Natural killer cell treated with Interleukin-12 subunit alpha and Interleukin-12 subunit beta and Interleukin-15 and Interleukin-18, amount 100 ng/mL, for 72 hours (primary cell): ENCODE data around the gene NRSN2. TPM values are rescaled to one million over a fixed set of nuclear protein-coding genes. Genes with fewer than 3 reads are reported as not detected.
A peak's percentile ranks its signal among the peaks of the same experiment; 100 is the strongest.
"Not testable (repeated sequence)": the region's sequence is repeated elsewhere in the genome, so short reads cannot be mapped to it uniquely, and the experiment has no call there.

Source experiments
- ATAC-seq, 2 donors: fragments of 150-1000 bp; cut with Tn5 transposase in 1 of 2; sonication (Bioruptor Pico), chemical (Tn5 transposase) in 1 of 2; 2 replicates each; pipeline ENCODE4 v1.10.0; 2021
- DNase-seq: peaks from one replicate; pipeline ENCODE4 v3.0.0; 2022; ENCODE audit warnings: low spot score
- H3K27ac Mint-ChIP-seq, 2 donors: 1 replicate in 1 of 2; 2 replicates in 1 of 2; pipeline ENCODE4 v1.8.0; 2022; ENCODE audit warnings: mixed read lengths in 2 of 2, mild to moderate bottlenecking in 1 of 2, moderate library complexity in 1 of 2
- H3K27me3 Mint-ChIP-seq, 2 donors: 1 replicate in 1 of 2; 2 replicates in 1 of 2; pipeline ENCODE4 v1.8.0; 2022; ENCODE audit warnings: mixed read lengths in 2 of 2
- H3K36me3 Mint-ChIP-seq: one replicate; pipeline ENCODE4 v1.8.0; 2022; ENCODE audit warnings: mixed read lengths
- H3K4me1 Mint-ChIP-seq, 2 donors: 1 replicate in 1 of 2; 2 replicates in 1 of 2; pipeline ENCODE4 v1.8.0; 2022; ENCODE audit warnings: low read depth in 2 of 2, mixed read lengths in 2 of 2, mild to moderate bottlenecking in 1 of 2
- H3K4me3 Mint-ChIP-seq: one replicate; pipeline ENCODE4 v1.8.0; 2022; ENCODE audit warnings: mixed read lengths
- H3K9me3 Mint-ChIP-seq: 2 replicates; pipeline ENCODE4 v1.8.0; 2022; ENCODE audit warnings: mixed read lengths
- total RNA-seq, 2 donors: library from RNA; stranded (reverse); gene quantifications; one replicate each; pipeline ENCODE4 v1.2.3, GENCODE V29; 2022

Gene NRSN2
- total RNA-seq, 2 donors from 2014 or later, result 3.6 to 5.5 TPM

- Mint-ChIP-seq H3K4me1 (peaks cover 9 to 17% of the 10 kb centered on the region in 2 donors), H3K27me3 (no peaks in the 10 kb centered on the region), H3K9me3 (no peaks in the 10 kb centered on the region), H3K36me3 (no peaks in the 10 kb centered on the region), H3K27ac (no peak overlapping the region), H3K4me3 (peak overlapping the region; percentile 74)
- DNase-seq, result peak; percentile 84
- peak; percentile 84 to 87 for ATAC-seq
Measured at GRCh38 chr20:381581-382290, 34.8 kb downstream of the NRSN2 start.

GRCh38 chr20:382291-383115, 35.6 kb downstream of the NRSN2 start:
- Mint-ChIP-seq H3K4me3 (peak overlapping the region; percentile 74), H3K27me3 (no peaks in the 10 kb centered on the region)

GRCh38 chr20:383889-384288, 37.0 kb downstream of the NRSN2 start:
- Mint-ChIP-seq H3K27me3 (no peaks in the 10 kb centered on the region), H3K36me3 (peaks cover 4% of the 10 kb centered on the region), H3K4me3 (peak overlapping the region; percentile 1), H3K9me3 (no peaks in the 10 kb centered on the region), H3K4me1 (peaks cover 9 to 21% of the 10 kb centered on the region in 2 donors), H3K27ac (no peak overlapping the region)
- no peak for DNase-seq
- ATAC-seq, result no peak

More at GRCh38 chr20:382291-383115, 35.6 kb downstream of the NRSN2 start:
- ATAC-seq (peak; percentile 7 to 12), DNase-seq (no peak)
- Mint-ChIP-seq H3K4me1 (peaks cover 9 to 17% of the 10 kb centered on the region in 2 donors), H3K36me3 (no peaks in the 10 kb centered on the region), H3K9me3 (no peaks in the 10 kb centered on the region), H3K27ac (peak overlapping the region in 1 of 2 donors; percentile 40)

- DNase-seq (no peak), ATAC-seq (no peak)
- Mint-ChIP-seq H3K4me1 (peaks cover 9 to 21% of the 10 kb centered on the region in 2 donors), H3K9me3 (no peaks in the 10 kb centered on the region), H3K27ac (no peak overlapping the region), H3K4me3 (no peak overlapping the region), H3K36me3 (peaks cover 4% of the 10 kb centered on the region), H3K27me3 (no peaks in the 10 kb centered on the region)
Measured at GRCh38 chr20:384723-385122, 37.8 kb downstream of the NRSN2 start.

- Mint-ChIP-seq H3K4me3 (no peak overlapping the region), H3K36me3 (peaks cover 4% of the 10 kb centered on the region), H3K27ac (no peak overlapping the region), H3K9me3 (no peaks in the 10 kb centered on the region), H3K4me1 (peaks cover 9 to 21% of the 10 kb centered on the region in 2 donors), H3K27me3 (no peaks in the 10 kb centered on the region)
- ATAC-seq (no peak), DNase-seq (no peak)
Measured at GRCh38 chr20:385448-385847, 38.5 kb downstream of the NRSN2 start.

GRCh38 chr20:386634-387033, 39.7 kb downstream of the NRSN2 start:
- H3K9me3 Mint-ChIP-seq, H3K4me3 Mint-ChIP-seq, H3K27ac Mint-ChIP-seq, H3K27me3 Mint-ChIP-seq, ATAC-seq, H3K36me3 Mint-ChIP-seq, DNase-seq: not testable (repeated sequence)
- H3K4me1 Mint-ChIP-seq, result peaks cover 9 to 23% of the 10 kb centered on the region in 2 donors

GRCh38 chr20:387520-387919, 40.6 kb downstream of the NRSN2 start:
- peaks cover 4% of the 10 kb centered on the region for H3K36me3 Mint-ChIP-seq
- H3K27me3 Mint-ChIP-seq, result no peaks in the 10 kb centered on the region
- DNase-seq (no peak), ATAC-seq (no peak)
- no peak overlapping the region for H3K27ac Mint-ChIP-seq
- H3K4me3 Mint-ChIP-seq, result no peak overlapping the region
- peaks cover 9 to 23% of the 10 kb centered on the region in 2 donors for H3K4me1 Mint-ChIP-seq
- no peaks in the 10 kb centered on the region for H3K9me3 Mint-ChIP-seq

GRCh38 chr20:388034-388994, 41.4 kb downstream of the NRSN2 start:
- H3K27me3 Mint-ChIP-seq, result no peaks in the 10 kb centered on the region
- no peak overlapping the region for H3K4me3 Mint-ChIP-seq
- peaks cover 4 to 18% of the 10 kb centered on the region in 2 donors for H3K4me1 Mint-ChIP-seq
- DNase-seq (no peak), ATAC-seq (no peak)
- peaks cover 7% of the 10 kb centered on the region for H3K36me3 Mint-ChIP-seq
- H3K9me3 Mint-ChIP-seq, result no peaks in the 10 kb centered on the region
- no peak overlapping the region for H3K27ac Mint-ChIP-seq

GRCh38 chr20:389220-389619, 42.3 kb downstream of the NRSN2 start:
- no peak overlapping the region for H3K4me3 Mint-ChIP-seq
- H3K9me3 Mint-ChIP-seq, result no peaks in the 10 kb centered on the region
- no peak overlapping the region for H3K27ac Mint-ChIP-seq
- H3K36me3 Mint-ChIP-seq, result peaks cover 9% of the 10 kb centered on the region
- no peak for ATAC-seq
- H3K4me1 Mint-ChIP-seq, result peaks cover 0 to 11% of the 10 kb centered on the region in 2 donors
- no peak for DNase-seq
- no peaks in the 10 kb centered on the region for H3K27me3 Mint-ChIP-seq

GRCh38 chr20:391041-391711, 44.3 kb downstream of the NRSN2 start:
- H3K36me3 Mint-ChIP-seq, result peaks cover 9% of the 10 kb centered on the region
- no peaks in the 10 kb centered on the region for H3K9me3 Mint-ChIP-seq
- ATAC-seq, result no peak
- H3K27ac Mint-ChIP-seq, result no peak overlapping the region
- no peak overlapping the region for H3K4me3 Mint-ChIP-seq
- no peaks in the 10 kb centered on the region for H3K27me3 Mint-ChIP-seq
- peaks cover 0 to 7% of the 10 kb centered on the region in 2 donors for H3K4me1 Mint-ChIP-seq
- DNase-seq, result no peak

GRCh38 chr20:393296-393695, 46.4 kb downstream of the NRSN2 start:
- not testable (repeated sequence) for H3K36me3 Mint-ChIP-seq, ATAC-seq, H3K27me3 Mint-ChIP-seq, H3K9me3 Mint-ChIP-seq, H3K4me3 Mint-ChIP-seq, DNase-seq, H3K4me1 Mint-ChIP-seq
- peak overlapping the region in 1 of 2 donors; percentile 51 for H3K27ac Mint-ChIP-seq

- ATAC-seq, result no peak
- H3K36me3 Mint-ChIP-seq, result peaks cover 5% of the 10 kb centered on the region
Measured at GRCh38 chr20:396252-396618, 49.3 kb downstream of the NRSN2 start.

More at GRCh38 chr20:396252-396618, 49.3 kb downstream of the NRSN2 start:
- H3K9me3 Mint-ChIP-seq, result no peaks in the 10 kb centered on the region
- H3K27me3 Mint-ChIP-seq, result no peaks in the 10 kb centered on the region
- H3K4me1 Mint-ChIP-seq, result peaks cover 0 to 2% of the 10 kb centered on the region in 2 donors
- H3K4me3 Mint-ChIP-seq, result no peak overlapping the region
- H3K27ac Mint-ChIP-seq, result no peak overlapping the region
- no peak for DNase-seq
